Brain microvascular endothelial cell (primary cell): Measurements from ENCODE around the gene PSMC3IP.

ENCODE experiments used
- DNase-seq: peaks from one replicate; pipeline ENCODE4 v3.0.0-alpha.2; 2020
- H3K27ac ChIP-seq: fragments of 250-450 bp; sonication (Bioruptor Pico); 2 replicates; pipeline ENCODE4 v1.5.1; 2020; ENCODE audit warnings: mild to moderate bottlenecking, moderate library complexity
- H3K27me3 ChIP-seq: fragments of 250-450 bp; sonication (Bioruptor Pico); replicated peaks from 2 replicates; pipeline ENCODE4 v1.5.1; 2020; ENCODE audit warnings: mild to moderate bottlenecking
- H3K36me3 ChIP-seq: fragments of 250-450 bp; sonication (Bioruptor Pico); replicated peaks from 2 replicates; pipeline ENCODE4 v1.5.1; 2020; ENCODE audit warnings: mild to moderate bottlenecking
- H3K4me3 ChIP-seq: 2 replicates; pipeline ENCODE4 v1.5.1; 2011; ENCODE audit warnings: low read depth, mild to moderate bottlenecking, control low read depth, low read length, moderate library complexity
- CTCF ChIP-seq: IDR thresholded peaks from 2 replicates; pipeline ENCODE4 v1.5.1; 2011; ENCODE audit warnings: low read depth, mild to moderate bottlenecking, moderate library complexity, low read length, control low read depth, inconsistent platforms; ENCODE audit errors: missing control alignments
- in situ Hi-C: cut with HindIII; loops from 2 replicates; pipeline ENCODE4 v1.10.0; 2017; ENCODE audit warnings: low sequenced_read_pairs, low pct_ligation_motif_present

The PSMC3IP gene

DNA sequence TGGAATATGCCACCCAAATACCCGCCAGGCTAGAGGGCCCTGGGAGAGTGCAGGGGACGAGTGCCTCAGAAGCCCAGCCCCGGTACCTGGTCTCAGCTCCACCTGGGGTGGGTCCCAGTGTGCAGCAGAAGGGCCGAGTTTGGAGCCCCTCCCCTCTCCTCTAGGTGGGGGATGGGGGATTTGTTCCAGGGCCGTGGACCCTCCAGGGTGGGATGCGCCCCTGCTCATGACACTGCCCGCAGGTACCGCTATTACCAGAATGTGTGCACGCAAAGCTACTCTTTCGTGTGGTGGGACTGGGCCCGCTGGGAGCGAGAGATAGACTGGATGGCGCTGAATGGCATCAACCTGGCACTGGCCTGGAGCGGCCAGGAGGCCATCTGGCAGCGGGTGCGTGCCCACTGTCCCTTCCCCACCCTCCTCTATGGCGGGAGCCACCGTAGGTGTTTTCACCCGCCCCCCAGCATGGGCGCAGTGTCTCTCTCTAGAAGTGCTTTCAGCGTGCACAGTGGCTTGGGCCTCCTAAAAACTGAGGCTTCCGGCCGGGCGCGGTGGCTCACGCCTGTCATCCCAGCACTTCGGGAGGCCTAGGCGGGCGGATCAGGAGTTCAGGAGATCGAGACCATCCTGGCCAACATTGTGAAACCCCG is 40.2 kb downstream of the PSMC3IP start:
- DNase-seq, result no peak
- H3K36me3 ChIP-seq, result no peaks in the 10 kb centered on the region
- H3K27me3 ChIP-seq, result no peaks in the 10 kb centered on the region
- H3K27ac ChIP-seq, result no peak overlapping the region
- peak overlapping the region; percentile 71 for H3K4me3 ChIP-seq
- in situ Hi-C loops, result no loop called here
- TF ChIP-seq CTCF, result no peak

DNA sequence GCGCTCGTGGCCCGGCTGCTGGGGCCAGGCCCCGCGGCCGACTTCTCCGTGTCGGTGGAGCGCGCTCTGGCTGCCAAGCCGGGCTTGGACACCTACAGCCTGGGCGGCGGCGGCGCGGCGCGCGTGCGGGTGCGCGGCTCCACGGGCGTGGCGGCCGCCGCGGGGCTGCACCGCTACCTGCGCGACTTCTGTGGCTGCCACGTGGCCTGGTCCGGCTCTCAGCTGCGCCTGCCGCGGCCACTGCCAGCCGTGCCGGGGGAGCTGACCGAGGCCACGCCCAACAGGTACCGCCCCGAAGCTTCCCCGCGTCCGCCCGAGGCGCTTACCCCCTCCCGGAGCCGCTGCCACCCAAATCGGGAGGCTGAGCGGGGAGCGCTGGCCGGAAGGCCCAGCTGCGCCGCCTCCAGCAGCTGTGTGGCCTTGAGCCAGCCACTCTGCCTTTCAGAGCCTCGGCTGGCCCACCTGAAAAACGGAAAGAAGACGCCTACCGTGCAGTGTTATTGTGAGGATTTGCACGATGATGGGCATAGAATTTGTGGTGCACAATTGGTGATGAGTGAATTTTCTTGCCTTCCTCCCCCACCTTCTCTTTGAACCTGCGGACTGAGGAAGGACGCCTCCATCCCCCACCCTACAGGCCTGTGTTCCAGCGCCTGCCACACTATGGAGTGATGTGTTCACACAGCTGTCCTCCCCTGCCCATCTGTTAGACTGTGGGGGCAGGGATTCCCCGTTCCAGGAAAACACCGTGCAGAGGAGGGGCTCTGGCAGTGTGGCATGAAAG is 41.0 kb downstream of the PSMC3IP start:
- in situ Hi-C loops, result no loop called here
- DNase-seq, result peak; percentile 45
- Histone ChIP-seq H3K4me3 (peak overlapping the region; percentile 71), H3K27me3 (no peaks in the 10 kb centered on the region), H3K27ac (peak overlapping the region; percentile 62), H3K36me3 (no peaks in the 10 kb centered on the region)
- TF ChIP-seq CTCF, result no peak

- peak within 1 kb of the TSS; percentile 71 for H3K4me3 ChIP-seq
- H3K36me3 ChIP-seq, result no peaks in the 10 kb centered on the region
- in situ Hi-C loops, result no loop called here
- TF ChIP-seq CTCF, result no peak
- DNase-seq, result peak; percentile 81
- H3K27ac ChIP-seq, result peak within 1 kb of the TSS; percentile 62
- H3K27me3 ChIP-seq, result no peaks in the 10 kb centered on the region
Measured at GRCh38 chr17:42536048-42536371, 41.5 kb downstream of the PSMC3IP start, which contains the start of gene NAGLU. Gene NAGLU (plus strand): TSS chr17:42536241. CDS start chr17:42536273, 32 bp downstream.

DNA sequence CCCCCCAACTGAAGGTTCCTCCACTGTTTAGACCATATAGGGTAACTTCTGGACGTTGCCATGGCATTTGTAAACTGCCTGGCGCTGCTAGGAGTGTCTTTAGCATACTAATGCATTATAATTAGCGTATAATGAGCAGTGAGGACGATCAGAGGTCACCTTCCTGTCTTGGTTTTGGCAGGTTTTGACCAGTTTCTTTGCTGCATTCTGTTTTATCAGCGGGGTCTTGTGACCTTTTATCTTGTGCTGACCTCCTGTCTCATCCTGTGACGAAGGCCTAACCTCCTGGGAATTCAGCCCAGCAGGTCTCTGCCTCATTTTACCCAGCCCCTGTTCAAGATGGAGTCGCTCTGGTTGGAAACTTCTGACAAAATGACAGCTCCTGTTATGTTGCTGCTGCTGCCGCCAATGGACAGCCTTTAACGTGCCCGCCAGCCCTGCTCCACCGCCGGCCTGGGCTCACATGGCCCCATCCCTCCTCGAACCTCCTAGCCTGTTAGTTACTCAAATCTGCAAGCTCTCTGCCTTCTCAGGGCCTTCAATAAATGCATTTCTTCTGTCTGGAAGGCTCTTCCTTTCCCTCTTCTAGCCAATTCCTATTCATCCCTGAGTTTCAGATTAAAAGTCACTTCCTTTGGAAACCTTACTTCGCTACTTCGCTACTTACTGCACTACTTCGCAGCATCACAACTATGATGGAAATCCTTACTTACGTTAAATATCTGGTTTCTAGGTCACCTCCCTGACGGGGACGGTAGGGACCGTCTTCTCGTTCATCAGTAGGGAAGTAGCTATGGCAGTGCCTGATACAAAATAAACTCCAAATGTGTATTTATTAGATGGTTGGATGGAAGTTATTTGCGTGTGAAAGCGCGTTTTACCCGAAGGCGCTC is 42.1 kb downstream of the PSMC3IP start:
- H3K27me3 ChIP-seq, result no peaks in the 10 kb centered on the region
- TF ChIP-seq CTCF, result no peak
- no peak for DNase-seq
- H3K4me3 ChIP-seq, result peak overlapping the region; percentile 71
- H3K36me3 ChIP-seq, result no peaks in the 10 kb centered on the region
- H3K27ac ChIP-seq, result peak overlapping the region; percentile 62
- in situ Hi-C loops, result no loop called here

GRCh38 chr17:42531455-42532354 is 45.8 kb downstream of the PSMC3IP start:
- Histone ChIP-seq H3K27me3 (no peaks in the 10 kb centered on the region), H3K27ac (no peak overlapping the region), H3K36me3 (no peaks in the 10 kb centered on the region), H3K4me3 (peak overlapping the region; percentile 56)
- DNase-seq, result no peak
- in situ Hi-C loops, result no loop called here
- peak; percentile 48 for TF ChIP-seq CTCF
